Small intestine (tissue), 7 donors: ENCODE results near the gene TNFAIP8L1. TPM values are rescaled to one million over a fixed set of nuclear protein-coding genes. Genes with fewer than 3 reads are reported as not detected.

Experiments
- DNase-seq, 2 donors: peaks; one replicate each; pipeline versions ENCODE4 v3.0.0 to v3.0.0-alpha.2; 2013
- FAIRE-seq: peaks from 2 replicates; lab custom pipeline; 2012; peaks lifted over from hg19 to GRCh38; lab: Jason Lieb, UNC
- H3K27ac ChIP-seq, 3 donors: one replicate each; pipeline ENCODE4 v1.5.1; 2013; ENCODE audit warnings: low read length in 2 of 3, mild to moderate bottlenecking in 2 of 3, control low read depth in 1 of 3, inconsistent platforms in 1 of 3, low read depth in 1 of 3, moderate library complexity in 1 of 3
- H3K27me3 ChIP-seq, 3 donors: one replicate each; pipeline ENCODE4 v1.6.1; 2013; ENCODE audit warnings: low read length in 3 of 3, inconsistent platforms in 1 of 3; ENCODE audit not compliant: control insufficient read depth in 3 of 3, insufficient read depth in 3 of 3
- H3K36me3 ChIP-seq, 3 donors: one replicate each; pipeline ENCODE4 v1.6.1; 2013; ENCODE audit warnings: low read length in 3 of 3, inconsistent platforms in 1 of 3, low read depth in 1 of 3, mild to moderate bottlenecking in 1 of 3, moderate library complexity in 1 of 3; ENCODE audit not compliant: control insufficient read depth in 3 of 3, insufficient read depth in 2 of 3
- H3K4me1 ChIP-seq, 3 donors: one replicate each; pipeline ENCODE4 v1.6.1; 2013; ENCODE audit warnings: low read length in 2 of 3, inconsistent platforms in 1 of 3, low read depth in 1 of 3, mild to moderate bottlenecking in 1 of 3, moderate library complexity in 1 of 3; ENCODE audit not compliant: control insufficient read depth in 3 of 3, insufficient read depth in 2 of 3
- H3K4me3 ChIP-seq, 3 donors: one replicate each; pipeline ENCODE4 v1.5.1; 2013; ENCODE audit warnings: low read length in 3 of 3, control low read depth in 1 of 3, inconsistent platforms in 1 of 3, low read depth in 1 of 3, mild to moderate bottlenecking in 1 of 3, moderate library complexity in 1 of 3
- H3K9me3 ChIP-seq, 2 donors: one replicate each; pipeline ENCODE4 v1.6.1; 2013; ENCODE audit warnings: low read depth in 1 of 2, low read length in 1 of 2; ENCODE audit not compliant: control insufficient read depth in 2 of 2, insufficient read depth in 1 of 2
- WGBS, 3 donors: extraction: QIAGEN DNeasy Blood & Tissue Kit; methylation state at CpG; one replicate each; pipeline ENCODE4 v1.1.7; 2013; 5-methylcytosine and 5-hydroxymethylcytosine counted together
- polyA plus RNA-seq, 4 donors: library from polyadenylated mRNA; stranded (reverse) in 3 of 4; unstranded in 1 of 4; fragments of 200-250 nt in 3 of 4; fragments of 120-200 nt in 1 of 4; gene quantifications; one replicate each; pipeline versions ENCODE4 v1.2.1 to v1.2.3, GENCODE V29; 2013
- donor health status: healthy with polysubstance abuse.
- donor health status: control.
- donor health status: control.
- donor health status: Bipolar disorder and iron deficiency.
- donor health status: healthy.

TNFAIP8L1 gene
- polyA plus RNA-seq, 4 donors: 8.9 to 24.6 (median 16.0) TPM

DNA sequence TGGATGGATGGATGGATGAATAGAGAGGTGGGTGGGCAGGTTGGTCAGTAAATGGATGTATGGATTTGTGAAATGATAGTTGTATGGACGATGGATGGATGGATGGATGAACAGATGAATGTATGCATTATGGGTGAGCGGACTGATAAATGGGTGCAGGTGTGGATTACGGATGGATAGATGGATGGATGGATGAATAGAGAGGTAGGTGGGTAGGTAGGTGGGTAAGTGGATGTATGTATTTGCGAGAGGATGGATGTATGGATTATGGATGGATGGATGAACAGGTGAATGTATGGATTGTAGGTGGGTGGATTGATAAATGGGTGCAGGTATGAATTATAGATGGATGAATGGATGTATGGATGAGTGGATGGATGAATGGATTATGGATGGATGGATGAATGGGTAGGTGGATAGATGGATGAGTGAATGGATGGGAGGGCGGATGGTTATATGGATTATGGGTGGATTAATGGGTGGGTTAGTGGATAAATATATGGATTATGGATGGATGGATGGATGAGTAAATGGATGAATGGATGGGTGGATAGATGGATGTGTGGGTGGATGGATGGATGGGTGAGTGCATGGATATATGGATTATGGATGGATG is 37.0 kb upstream of the TNFAIP8L1 start:
- Histone ChIP-seq H3K27ac (no peak overlapping the region), H3K36me3 (no peaks in the 10 kb centered on the region), H3K4me1 (peaks cover 0 to 2% (median 0%) of the 10 kb centered on the region in 3 donors), H3K27me3 (peaks cover 0 to 25% (median 8%) of the 10 kb centered on the region in 3 donors), H3K4me3 (no peak overlapping the region), H3K9me3 (no peaks in the 10 kb centered on the region)
- DNase-seq (no peak), FAIRE-seq (no peak)
- WGBS, 3 donors: 87 to 91% (median 90%) methylated on average over 5 of the region's 5 CpGs

DNA sequence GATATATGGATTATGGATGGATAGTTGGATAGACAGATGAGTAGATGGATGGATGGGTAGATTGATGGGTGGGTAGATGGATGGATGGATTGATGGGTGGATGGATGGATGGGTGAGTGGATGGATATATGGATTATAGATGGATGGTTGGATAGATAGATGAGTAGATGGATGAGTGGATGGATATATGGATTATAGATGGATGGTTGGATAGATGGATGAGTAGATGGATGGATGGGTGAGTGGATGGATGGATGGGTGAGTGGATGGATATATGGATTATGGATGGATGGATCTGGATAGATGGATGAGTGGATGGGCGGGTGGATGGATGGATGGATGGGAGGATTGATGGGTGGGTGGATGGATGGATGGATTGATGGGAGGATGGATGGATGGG is 36.4 kb upstream of the TNFAIP8L1 start:
- no peak overlapping the region for H3K4me3 ChIP-seq
- 92 to 96% (median 94%) methylated on average over 1 of the region's 1 CpG for WGBS, 3 donors
- H3K27ac ChIP-seq: no peak overlapping the region
- no peak for DNase-seq
- no peaks in the 10 kb centered on the region for H3K36me3 ChIP-seq
- H3K4me1 ChIP-seq: no peaks in the 10 kb centered on the region
- no peak for FAIRE-seq
- H3K27me3 ChIP-seq: peaks cover 0 to 23% (median 8%) of the 10 kb centered on the region in 3 donors
- no peaks in the 10 kb centered on the region for H3K9me3 ChIP-seq

DNA sequence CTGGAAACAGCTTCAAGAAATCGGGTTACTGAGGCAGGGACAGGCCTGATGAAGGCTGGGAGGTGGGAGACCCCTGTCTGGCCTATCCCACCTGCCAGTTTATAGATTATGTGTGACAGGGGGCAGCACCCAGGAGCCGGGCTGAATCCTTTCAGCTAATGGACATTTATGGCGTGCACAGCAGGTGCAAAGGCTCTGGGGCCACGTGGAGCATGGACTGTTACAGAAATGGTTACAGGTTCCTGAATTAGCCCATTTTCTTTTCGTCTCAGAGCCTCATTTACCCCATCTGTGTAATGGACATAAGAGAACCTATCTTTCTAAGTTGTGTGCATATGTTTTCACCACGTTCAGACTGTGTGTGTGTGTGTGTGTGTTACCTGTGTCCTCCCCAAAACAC is 34.4 kb upstream of the TNFAIP8L1 start:
- H3K36me3 ChIP-seq: no peaks in the 10 kb centered on the region
- no peaks in the 10 kb centered on the region for H3K4me1 ChIP-seq
- no peak overlapping the region for H3K4me3 ChIP-seq
- FAIRE-seq (no peak), DNase-seq (no peak)
- no peak overlapping the region for H3K27ac ChIP-seq
- 54 to 74% (median 57%) methylated on average over 6 of the region's 6 CpGs for WGBS, 3 donors
- no peaks in the 10 kb centered on the region for H3K9me3 ChIP-seq
- H3K27me3 ChIP-seq: peaks cover 0 to 11% (median 6%) of the 10 kb centered on the region in 3 donors

DNA sequence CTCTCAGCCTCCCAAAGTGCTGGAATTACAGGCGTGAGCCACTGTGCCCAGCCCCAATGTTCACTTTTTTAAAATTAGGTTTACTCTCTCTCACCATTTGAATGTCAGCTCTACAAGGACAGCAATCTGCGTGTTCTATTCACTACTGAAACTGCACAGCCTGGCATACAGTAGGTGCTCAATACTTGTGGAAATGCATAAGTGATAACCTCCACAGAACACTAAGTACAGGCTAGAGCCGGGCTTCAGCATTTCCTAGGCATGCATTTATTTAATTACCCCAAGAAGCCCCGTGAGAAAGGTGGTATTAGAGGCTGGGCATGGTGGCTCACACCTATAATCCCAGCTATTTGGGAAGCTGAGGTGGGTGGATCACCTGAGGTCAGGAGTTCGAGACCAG is 33.1 kb upstream of the TNFAIP8L1 start:
- no peak overlapping the region for H3K4me3 ChIP-seq
- no peaks in the 10 kb centered on the region for H3K9me3 ChIP-seq
- H3K27me3 ChIP-seq: peaks cover 0 to 9% (median 4%) of the 10 kb centered on the region in 3 donors
- no peaks in the 10 kb centered on the region for H3K36me3 ChIP-seq
- WGBS, 3 donors: 68 to 72% (median 69%) methylated on average over 5 of the region's 5 CpGs
- H3K4me1 ChIP-seq: no peaks in the 10 kb centered on the region
- no peak overlapping the region for H3K27ac ChIP-seq
- FAIRE-seq (no peak), DNase-seq (no peak)

DNA sequence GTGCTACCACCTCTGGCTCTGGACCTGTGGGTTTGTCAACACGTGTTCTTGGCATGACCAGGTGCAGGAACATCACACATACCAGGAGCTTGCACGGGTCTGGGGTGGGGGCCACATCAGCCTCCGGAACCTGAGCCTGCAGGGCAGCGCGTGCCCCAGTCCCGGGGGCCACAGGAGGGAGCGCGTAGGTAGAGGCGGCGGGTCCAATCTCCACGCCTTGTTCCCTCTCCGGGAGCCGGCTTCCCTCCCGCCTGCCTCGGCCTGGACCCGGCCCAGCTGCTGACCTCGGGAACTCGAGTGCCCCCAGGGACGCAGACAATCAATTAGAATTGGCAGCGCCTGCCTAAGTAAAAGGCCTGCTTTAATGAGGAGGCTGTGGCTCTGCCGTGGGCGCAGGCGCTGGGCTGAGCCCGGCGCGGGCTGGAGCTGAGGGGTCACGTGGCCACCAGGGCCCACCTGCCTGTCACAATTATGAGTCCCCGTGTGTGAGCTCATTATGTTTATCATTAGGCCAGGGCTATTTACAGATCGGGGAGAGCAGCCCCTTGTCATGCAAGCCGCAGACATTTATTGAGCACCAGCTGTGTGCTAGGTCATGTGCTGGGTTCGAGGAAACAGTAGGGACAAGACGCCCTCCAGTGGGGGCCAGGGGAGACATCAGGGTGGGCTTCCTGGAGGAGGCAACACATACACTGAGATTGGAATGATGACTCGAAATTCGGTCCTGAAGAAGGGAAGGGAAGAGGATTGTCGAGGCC is 32.2 kb upstream of the TNFAIP8L1 start:
- no peak overlapping the region for H3K27ac ChIP-seq
- H3K27me3 ChIP-seq: peaks cover 0 to 11% (median 4%) of the 10 kb centered on the region in 3 donors
- no peaks in the 10 kb centered on the region for H3K9me3 ChIP-seq
- no peaks in the 10 kb centered on the region for H3K36me3 ChIP-seq
- DNase-seq (peak in 1 of 2 donors; percentile 48), FAIRE-seq (no peak)
- no peaks in the 10 kb centered on the region for H3K4me1 ChIP-seq
- no peak overlapping the region for H3K4me3 ChIP-seq
- WGBS, 3 donors: 9 to 13% (median 11%) methylated on average over 35 of the region's 35 CpGs

DNA sequence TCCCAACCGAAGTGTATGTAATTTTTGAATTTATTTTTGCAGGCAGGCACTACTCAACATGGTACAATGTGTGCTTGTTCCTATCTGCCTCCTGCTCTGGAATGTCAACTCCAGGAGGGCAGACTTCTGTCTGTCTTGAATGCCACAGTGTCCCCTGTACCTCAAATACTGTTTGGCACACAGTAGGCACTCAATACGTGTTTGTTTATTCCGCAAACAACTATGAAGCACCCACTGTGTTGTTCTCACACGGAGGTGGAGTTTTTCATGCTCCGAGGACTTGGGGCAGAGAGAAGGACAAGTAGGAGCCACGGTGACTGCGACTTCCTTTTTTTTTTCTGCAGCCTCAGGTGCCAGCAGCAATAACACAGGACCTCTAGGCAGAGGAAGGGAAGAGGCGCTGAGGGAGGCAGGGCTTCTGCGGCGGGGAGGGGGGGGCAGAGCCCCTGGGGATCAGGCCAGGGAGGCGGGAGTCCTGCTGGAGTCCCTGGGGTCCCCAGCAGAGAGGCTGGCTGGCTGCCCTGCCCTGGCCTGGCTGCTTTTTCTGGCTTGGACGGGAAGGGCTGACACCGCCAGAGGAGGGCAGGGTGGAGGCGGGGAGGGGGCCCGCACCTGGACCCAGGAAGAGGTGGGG is 29.3 kb upstream of the TNFAIP8L1 start:
- H3K36me3 ChIP-seq: no peaks in the 10 kb centered on the region
- H3K4me3 ChIP-seq: no peak overlapping the region
- DNase-seq: no peak
- peaks cover 0 to 7% (median 4%) of the 10 kb centered on the region in 3 donors for H3K27me3 ChIP-seq
- no peak overlapping the region for H3K27ac ChIP-seq
- H3K4me1 ChIP-seq: no peaks in the 10 kb centered on the region
- no peaks in the 10 kb centered on the region for H3K9me3 ChIP-seq
- 15 to 19% (median 18%) methylated on average over 14 to 15 of the region's 15 CpGs for WGBS, 3 donors
- no peak for FAIRE-seq

DNA sequence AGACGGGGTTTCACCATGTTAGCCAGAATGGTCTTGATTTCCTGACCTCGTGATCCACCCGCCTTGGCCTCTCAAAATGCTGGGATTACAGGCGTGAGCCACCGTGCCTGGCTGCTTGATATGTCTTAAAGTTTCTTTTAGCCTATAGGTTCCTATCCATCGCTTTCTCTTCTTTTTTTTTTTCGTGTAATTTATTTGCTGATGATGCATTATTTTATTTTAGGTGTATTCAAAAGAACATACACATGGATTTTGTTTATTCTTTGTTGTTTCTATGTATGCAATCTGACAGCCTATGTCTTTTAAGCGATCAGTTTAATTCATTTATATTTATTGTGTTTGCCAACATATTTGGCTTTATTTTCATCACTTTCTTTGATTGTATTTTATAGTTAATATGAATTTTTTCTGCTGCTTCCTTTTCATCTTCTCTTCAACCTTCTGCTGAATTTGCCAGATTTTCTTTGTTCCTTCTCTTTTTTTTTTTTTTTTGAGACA is 26.0 kb upstream of the TNFAIP8L1 start:
- FAIRE-seq (no peak), DNase-seq (no peak)
- H3K4me3 ChIP-seq: no peak overlapping the region
- no peaks in the 10 kb centered on the region for H3K36me3 ChIP-seq
- H3K9me3 ChIP-seq: no peaks in the 10 kb centered on the region
- peaks cover 0 to 7% (median 0%) of the 10 kb centered on the region in 3 donors for H3K27me3 ChIP-seq
- 86 to 93% (median 88%) methylated on average over 8 of the region's 8 CpGs for WGBS, 3 donors
- no peaks in the 10 kb centered on the region for H3K4me1 ChIP-seq
- no peak overlapping the region for H3K27ac ChIP-seq

DNA sequence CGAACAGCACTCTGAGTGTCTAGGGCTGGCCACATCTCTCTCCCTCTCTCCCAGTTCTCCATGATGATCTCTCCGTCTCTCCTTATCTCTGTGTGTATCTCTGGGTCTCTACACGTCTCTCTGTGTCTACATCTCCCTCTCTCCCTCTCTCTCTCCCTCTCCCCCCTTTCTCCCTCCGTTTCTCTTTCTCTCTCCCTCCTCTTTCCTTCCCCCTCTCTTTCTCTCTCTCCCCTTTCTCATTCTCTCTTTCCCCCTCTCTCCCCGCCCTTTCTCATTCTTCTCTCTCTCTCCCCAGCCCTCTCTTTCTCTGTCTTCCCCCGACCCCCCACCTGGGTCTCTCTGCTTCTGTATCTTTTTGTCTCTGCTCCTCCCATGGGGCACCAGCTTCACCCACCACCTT is 21.3 kb upstream of the TNFAIP8L1 start:
- no peak for FAIRE-seq
- Histone ChIP-seq H3K27ac (no peak overlapping the region), H3K36me3 (no peaks in the 10 kb centered on the region), H3K9me3 (no peaks in the 10 kb centered on the region), H3K4me1 (no peaks in the 10 kb centered on the region), H3K27me3 (peaks cover 0 to 11% (median 6%) of the 10 kb centered on the region in 3 donors), H3K4me3 (no peak overlapping the region)
- no peak for DNase-seq
- 34 to 40% (median 37%) methylated on average over 6 of the region's 6 CpGs for WGBS, 3 donors
